ENCODE measurements around the gene PDIA2. TPM values are rescaled to one million over a fixed set of nuclear protein-coding genes. Genes with fewer than 3 reads are reported as not detected.

PDIA2 gene
- total and polyA plus RNA-seq, 4 donors, result 0.03 to 0.09 TPM; not detected in 2

- TF ChIP-seq JUND (IDR thresholded peaks at IDR 0.05) (no peak), MAX (IDR thresholded peaks at IDR 0.05) (no peak), TAF1 (conservative IDR thresholded peaks at IDR 0.05) (no peak), CTCF (IDR thresholded peaks at IDR 0.05; ENCODE audit: low read depth, low read length, missing input control) (no peak), EGR1 (IDR thresholded peaks at IDR 0.05; ENCODE audit: low read depth in 2 of 2) (no peak), GABPA (IDR thresholded peaks at IDR 0.05 in 1 of 2, conservative IDR thresholded peaks at IDR 0.05 in 1 of 2) (no peak), NR2F2 (IDR thresholded peaks at IDR 0.05) (no peak), HNF4G (IDR thresholded peaks at IDR 0.05) (no peak), YY1 (IDR thresholded peaks at IDR 0.05) (no peak), ZBTB33 (IDR thresholded peaks at IDR 0.05) (no peak), ATF3 (IDR thresholded peaks at IDR 0.05) (no peak), FOXA1 (IDR thresholded peaks at IDR 0.05) (no peak), FOXA2 (IDR thresholded peaks at IDR 0.05) (no peak), REST (IDR thresholded peaks at IDR 0.05) (no peak), RXRA (IDR thresholded peaks at IDR 0.05) (no peak), RAD21 (IDR thresholded peaks at IDR 0.05) (no peak), SP1 (IDR thresholded peaks at IDR 0.05) (no peak), HNF4A (conservative IDR thresholded peaks at IDR 0.05) (no peak)
- H3K36me3 ChIP-seq (ENCODE audit: control insufficient read depth in 4 of 4, insufficient read depth in 3 of 4, low read depth in 1 of 4, low read length in 3 of 4), result peaks cover 0 to 46% (median 9%) of the 10 kb centered on the region in 4 donors
- 97% methylated on average over 33 of the region's 33 CpGs for WGBS
These were observed 5.3 kb downstream of the PDIA2 start for GRCh38 chr16:287981-288920.

More at GRCh38 chr16:287981-288920, 5.3 kb downstream of the PDIA2 start:
- Histone ChIP-seq H3K4me1 (ENCODE audit: control insufficient read depth in 4 of 4, insufficient read depth in 4 of 4, low read length in 3 of 4) (no peaks in the 10 kb centered on the region), H3K9me3 (ENCODE audit: control insufficient read depth in 4 of 4, low read length in 3 of 4) (no peaks in the 10 kb centered on the region), H3K27ac (ENCODE audit: low read depth in 1 of 2, low read length in 2 of 2) (no peak overlapping the region), H3K9ac (ENCODE audit: low read depth in 1 of 2, low read length in 2 of 2) (no peak overlapping the region), H3K4me3 (ENCODE audit: low read depth in 1 of 3, low read length in 3 of 3) (no peak overlapping the region), H3K27me3 (ENCODE audit: control insufficient read depth in 4 of 4, insufficient read depth in 4 of 4, low read length in 3 of 4) (no peaks in the 10 kb centered on the region)
- no peak for DNase-seq (ENCODE audit: low spot score)
